Measurements from ENCODE around the gene DSN1. TPM values are rescaled to one million over a fixed set of nuclear protein-coding genes. Genes with fewer than 3 reads are reported as not detected.

DSN1 gene
- total and polyA plus RNA-seq, 9 of the 15 experiments (the other 6 are each of a cell fraction or from before 2014, with no cell fraction given), result 23.3 to 45.3 (median 31.1) TPM

GRCh38 chr20:36745927-36746659 lies 27.5 kb downstream of the DSN1 start, which contains the start of gene NDRG3 (continued):
- no peak for TF ChIP-seq ZNF609 (CRISPR knock-in tag; IDR thresholded peaks at IDR 0.05; ENCODE audit: borderline replicate concordance)
- peak; percentile 25; the same call in 1 of the 2 replicates for TF ChIP-seq MBD2 (IDR thresholded peaks at IDR 0.05; ENCODE audit: borderline replicate concordance, low read depth)
- TF ChIP-seq PURB (CRISPR knock-in tag; IDR thresholded peaks at IDR 0.05; ENCODE audit: low read depth), result no peak
- TF ChIP-seq HDGF (IDR thresholded peaks at IDR 0.05), result no peak
- no peak for TF ChIP-seq TCF3 (CRISPR knock-in tag; IDR thresholded peaks at IDR 0.05)
- no peak for TF ChIP-seq ZNF511 (CRISPR knock-in tag; IDR thresholded peaks at IDR 0.05)
- no peak for TF ChIP-seq GATAD2A (IDR thresholded peaks at IDR 0.05)
- TF ChIP-seq BRCA1 (IDR thresholded peaks at IDR 0.05), result no peak
- TF ChIP-seq BRCA1 (CRISPR knock-in tag; IDR thresholded peaks at IDR 0.05), result no peak
- TF ChIP-seq RAD51 (IDR thresholded peaks at IDR 0.05; ENCODE audit: borderline replicate concordance, low read depth), result no peak
- TF ChIP-seq FOXJ3 (CRISPR knock-in tag; IDR thresholded peaks at IDR 0.05), result no peak
- peak; percentile 56; the same call in 1 of the 2 replicates for TF ChIP-seq SUPT5H (IDR thresholded peaks at IDR 0.05)
- TF ChIP-seq CEBPG (CRISPR knock-in tag; IDR thresholded peaks at IDR 0.05), result no peak
- TF ChIP-seq CEBPG (tag; conservative IDR thresholded peaks at IDR 0.05 in 1 of 2, IDR thresholded peaks at IDR 0.05 in 1 of 2), result no peak
- TF ChIP-seq SMAD4 (CRISPR knock-in tag; conservative IDR thresholded peaks at IDR 0.05), result 0 out of 2 replicates have a peak, but pooled peaks have one; percentile 61
- no peak for TF ChIP-seq HNRNPH1 (optimal IDR thresholded peaks at IDR 0.05; ENCODE audit: low read depth, low read length)
- no peak for TF ChIP-seq ZNF316 (IDR thresholded peaks at IDR 0.05)
- TF ChIP-seq POU5F1 (IDR thresholded peaks at IDR 0.05; ENCODE audit: borderline replicate concordance, low read depth, low read length, partially characterized antibody), result no peak
- peak; percentile 75 for TF ChIP-seq MEIS2 (IDR thresholded peaks at IDR 0.05; ENCODE audit: partially characterized antibody)
- TF ChIP-seq ZNF57 (CRISPR knock-in tag; IDR thresholded peaks at IDR 0.05), result no peak
- no peak for TF ChIP-seq ZNF41 (CRISPR knock-in tag; conservative IDR thresholded peaks at IDR 0.05)
- no peak for TF ChIP-seq HMBOX1 (IDR thresholded peaks at IDR 0.05)

Measured in K562 (cell line).